ENCODE data around the gene ERGIC1. TPM values are rescaled to one million over a fixed set of nuclear protein-coding genes. Genes with fewer than 3 reads are reported as not detected.

Gene ERGIC1
- total and polyA plus RNA-seq, 2 of the 8 experiments (the other 6 are each of a cell fraction or from before 2014, with no cell fraction given): 95.3 to 106 TPM

GRCh38 chr5:172898218-172898842, 64.3 kb downstream of the ERGIC1 start (continued):
- TF ChIP-seq ATF3 (IDR thresholded peaks at IDR 0.05; ENCODE audit: insufficient read depth, low read depth, low read length): no peak
